Activated CD4-positive, alpha-beta memory T cell treated with anti-CD3 and anti-CD28 coated beads for 36 hours (primary cell): ENCODE results near the gene PHF13. TPM values are rescaled to one million over a fixed set of nuclear protein-coding genes. Genes with fewer than 3 reads are reported as not detected.
"Not testable (repeated sequence)": the region's sequence is repeated elsewhere in the genome, so short reads cannot be mapped to it uniquely, and the experiment has no call there.

Source experiments
- CTCF ChIA-PET: fragments of 350-600 bp; sonication (Branson Sonifier 250); formaldehyde crosslinking; loops from one replicate; lab custom pipeline; 2021; ENCODE audit warnings: antibody characterized with exemption, inconsistent platforms; lab: Charles Lee
- POLR2A ChIA-PET: fragments of 350-600 bp; sonication (Branson Sonifier 250); formaldehyde crosslinking; loops from one replicate; lab custom pipeline; 2021; ENCODE audit warnings: antibody characterized with exemption; lab: Charles Lee
- DNase-seq: peaks from one replicate; pipeline ENCODE4 v3.0.0-alpha.2; 2020
- H3K27ac Mint-ChIP-seq: one replicate; pipeline ENCODE4 v1.8.0; 2021; ENCODE audit warnings: mixed read lengths
- H3K27me3 Mint-ChIP-seq: one replicate; pipeline ENCODE4 v1.8.0; 2021; ENCODE audit warnings: mixed read lengths
- H3K36me3 Mint-ChIP-seq: one replicate; pipeline ENCODE4 v1.8.0; 2021; ENCODE audit warnings: mixed read lengths
- H3K4me1 Mint-ChIP-seq: one replicate; pipeline ENCODE4 v1.8.0; 2021; ENCODE audit warnings: low read depth, mixed read lengths
- H3K4me3 Mint-ChIP-seq: one replicate; pipeline ENCODE4 v1.8.0; 2021; ENCODE audit warnings: mild to moderate bottlenecking, mixed read lengths
- H3K9me3 Mint-ChIP-seq: one replicate; pipeline ENCODE4 v1.8.0; 2021; ENCODE audit warnings: mixed read lengths
- intact Hi-C: fragments of 100-400 bp; cut with micrococcal nuclease; formaldehyde crosslinking; loops from one replicate; pipeline ENCODE4 v1.15.1; 2023
- total RNA-seq, 2 experiments: library from RNA; stranded (reverse); gene quantifications; one replicate each; pipeline ENCODE4 v1.2.3, GENCODE V29; 2021

PHF13 gene
- total RNA-seq, 2 experiments from 2014 or later, result 16.8 to 16.9 TPM

DNA sequence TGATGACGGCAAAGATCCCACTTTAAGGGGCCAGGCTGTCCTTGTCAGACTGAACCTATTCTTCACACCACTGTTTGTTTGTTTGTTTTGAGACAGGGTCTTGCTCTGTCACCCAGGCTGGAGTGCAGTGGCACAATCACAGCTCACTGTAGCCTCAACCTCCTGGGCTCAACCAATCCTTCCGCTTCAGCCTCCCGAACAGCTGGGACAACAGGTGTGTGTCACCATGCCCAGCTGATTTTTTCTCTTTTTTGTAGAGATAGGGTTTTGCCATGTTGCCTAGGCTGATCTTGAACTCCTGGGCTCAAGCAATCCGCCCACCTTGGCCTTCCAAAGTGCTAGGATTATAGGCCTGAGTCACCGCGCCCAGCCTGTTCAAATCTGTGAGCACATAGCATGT, 23.2 kb downstream of the PHF13 start:
- CTCF ChIA-PET, result interaction anchor here (0.8 kb wide), 2 partner anchors 17 to 37 kb away, joined by 3 read pairs; no protein-coding TSS in a partner anchor
- intact Hi-C loops, H3K4me3 Mint-ChIP-seq, H3K4me1 Mint-ChIP-seq, DNase-seq, POLR2A ChIA-PET, H3K27me3 Mint-ChIP-seq, H3K27ac Mint-ChIP-seq, H3K9me3 Mint-ChIP-seq: not testable (repeated sequence)
- H3K36me3 Mint-ChIP-seq, result peaks cover 23% of the 10 kb centered on the region

DNA sequence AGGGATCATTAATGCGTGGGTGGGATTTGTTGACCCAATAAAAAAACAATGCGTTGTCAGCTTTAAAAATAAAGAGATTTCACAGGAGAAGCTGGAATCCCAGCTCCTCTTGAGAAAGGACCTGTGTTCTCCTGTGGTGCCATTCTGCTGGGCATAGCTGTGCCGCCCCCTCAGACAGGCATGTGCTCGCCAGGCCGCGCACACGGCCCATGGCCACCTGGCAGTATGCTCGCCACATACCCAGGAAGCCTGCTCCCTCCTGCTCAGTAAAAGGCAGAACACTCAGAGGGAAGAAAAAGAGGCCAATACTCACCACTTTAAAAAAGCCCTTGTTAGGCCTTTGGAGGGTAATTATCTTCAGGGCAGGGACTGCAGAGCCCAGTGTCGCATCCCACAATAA, 24.2 kb downstream of the PHF13 start:
- Mint-ChIP-seq H3K4me3 (no peak overlapping the region), H3K27ac (no peak overlapping the region), H3K9me3 (no peaks in the 10 kb centered on the region), H3K4me1 (no peaks in the 10 kb centered on the region), H3K27me3 (no peaks in the 10 kb centered on the region), H3K36me3 (peaks cover 30% of the 10 kb centered on the region)
- no peak for DNase-seq
- ChIA-PET CTCF (interaction anchor here (0.8 kb wide), 1 partner anchor 16 kb away, joined by 3 read pairs; no protein-coding TSS in a partner anchor), POLR2A (no interaction called here)
- intact Hi-C loops, result no loop called here

DNA sequence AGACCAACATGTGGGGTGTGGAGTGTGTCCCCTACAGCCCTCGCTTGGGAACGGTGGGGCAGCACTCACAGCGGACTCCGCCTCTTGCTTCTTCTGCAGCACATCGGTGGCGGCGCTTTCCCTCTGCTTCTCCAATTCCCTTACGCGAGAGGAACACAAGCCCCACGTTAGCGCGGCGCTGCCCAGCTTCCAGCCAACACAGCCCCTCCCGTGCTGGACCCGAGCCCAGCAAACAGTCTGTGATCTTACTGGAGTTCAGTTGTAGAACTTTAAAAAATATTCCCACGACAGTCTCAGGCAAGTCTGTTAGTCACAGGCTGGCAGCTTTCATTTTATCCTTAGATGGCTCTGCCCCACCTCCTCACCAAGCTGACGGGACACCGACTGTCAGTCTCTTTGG, 24.7 kb downstream of the PHF13 start:
- Mint-ChIP-seq H3K4me3 (no peak overlapping the region), H3K9me3 (no peaks in the 10 kb centered on the region), H3K4me1 (no peaks in the 10 kb centered on the region), H3K27ac (no peak overlapping the region), H3K36me3 (peaks cover 29% of the 10 kb centered on the region), H3K27me3 (no peaks in the 10 kb centered on the region)
- CTCF ChIA-PET, result no interaction called here
- POLR2A ChIA-PET, result no interaction called here
- no peak for DNase-seq
- intact Hi-C loops, result no loop called here

DNA sequence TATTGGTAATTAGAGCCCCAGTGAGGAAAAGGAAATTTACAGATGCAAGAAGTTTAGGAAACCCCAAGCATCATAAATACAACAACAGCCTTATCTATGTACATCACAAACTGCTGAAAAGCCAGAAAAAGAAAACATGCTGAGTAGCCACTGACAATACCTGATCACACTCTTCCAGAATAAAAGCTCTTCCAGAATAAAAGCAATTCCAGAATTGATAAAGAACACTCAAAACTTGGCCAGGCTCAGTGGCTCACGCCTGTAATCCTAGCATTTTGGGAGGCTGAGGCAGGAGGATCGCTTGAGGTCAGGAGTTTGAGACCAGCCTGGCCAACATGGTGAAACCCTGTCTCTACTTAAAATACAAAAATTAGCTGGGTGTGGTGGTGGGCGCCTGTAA, 27.3 kb downstream of the PHF13 start:
- DNase-seq, H3K4me3 Mint-ChIP-seq, H3K4me1 Mint-ChIP-seq, H3K9me3 Mint-ChIP-seq, H3K27me3 Mint-ChIP-seq, intact Hi-C loops, POLR2A ChIA-PET, H3K27ac Mint-ChIP-seq: not testable (repeated sequence)
- CTCF ChIA-PET, result interaction anchor here (0.8 kb wide), 1 partner anchor 152 kb away, joined by 3 read pairs; no protein-coding TSS in a partner anchor
- peaks cover 31% of the 10 kb centered on the region for H3K36me3 Mint-ChIP-seq

DNA sequence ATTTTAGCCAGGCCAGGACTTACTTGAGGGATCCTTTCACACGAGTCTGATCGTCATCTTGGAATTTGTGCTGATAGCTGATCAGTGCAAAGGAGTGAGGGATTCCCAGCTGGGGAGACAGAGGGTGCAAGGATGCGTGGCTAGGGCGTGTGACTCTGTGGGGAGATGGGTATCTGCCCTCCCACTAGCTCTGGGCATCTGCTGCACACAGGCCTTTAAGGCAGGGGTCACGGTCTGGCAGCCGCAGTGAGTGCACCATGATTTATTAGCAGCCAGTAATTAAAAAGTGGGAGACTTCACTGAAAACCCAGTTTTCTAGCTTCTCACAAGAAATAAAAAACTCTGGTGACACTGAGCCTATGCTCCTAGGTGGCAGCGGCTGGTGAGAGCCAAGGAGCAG, 31.5 kb downstream of the PHF13 start:
- Mint-ChIP-seq H3K27ac (no peak overlapping the region), H3K4me1 (no peaks in the 10 kb centered on the region), H3K27me3 (no peaks in the 10 kb centered on the region), H3K9me3 (no peaks in the 10 kb centered on the region), H3K36me3 (peaks cover 22% of the 10 kb centered on the region), H3K4me3 (no peak overlapping the region)
- ChIA-PET POLR2A (no interaction called here), CTCF (interaction anchor here (1.1 to 2.7 kb wide), 3 partner anchors 10 to 159 kb away, joined by 4 to 20 read pairs (median 13); partner anchors contain the start of genes NOL9 and TAS1R1)
- no peak for DNase-seq
- intact Hi-C loops, result loop anchor here (5.0 kb wide), 1 partner anchor 223 kb away; the partner anchor contains the start of gene ESPN

DNA sequence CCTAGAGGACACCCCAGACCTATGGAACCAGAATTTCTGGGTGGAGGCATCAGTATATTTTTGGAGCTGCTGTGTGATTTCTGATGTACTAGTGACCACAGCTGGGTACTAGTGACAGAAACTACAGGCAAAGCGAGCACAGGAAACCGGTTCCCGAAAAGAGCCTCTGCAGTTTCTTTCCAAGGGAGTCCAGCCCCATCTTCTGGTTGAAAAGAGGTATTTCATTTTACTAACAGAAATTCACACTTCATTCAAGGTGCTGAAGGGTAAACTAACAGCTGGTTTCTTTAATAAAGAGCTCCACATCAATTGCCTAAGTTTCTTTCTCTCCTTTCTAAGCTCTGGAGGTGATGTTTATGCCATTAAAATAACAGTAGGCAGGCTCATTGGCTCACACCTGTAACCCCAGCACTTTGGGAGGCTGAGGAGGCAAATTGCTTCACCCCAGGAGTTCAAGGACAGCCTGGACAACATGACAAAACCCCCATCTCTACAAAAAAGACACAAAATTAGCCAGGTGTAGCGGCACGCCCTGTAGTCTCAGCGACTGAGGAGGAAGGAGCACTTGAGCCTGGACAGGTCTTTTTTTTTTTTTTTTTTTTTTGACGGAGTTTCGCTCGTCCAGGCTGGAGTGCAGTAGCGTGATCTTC, 33.1 kb downstream of the PHF13 start:
- POLR2A ChIA-PET, result no interaction called here
- Mint-ChIP-seq H3K27ac (no peak overlapping the region), H3K4me1 (no peaks in the 10 kb centered on the region), H3K4me3 (no peak overlapping the region), H3K27me3 (no peaks in the 10 kb centered on the region), H3K36me3 (peaks cover 23% of the 10 kb centered on the region), H3K9me3 (no peaks in the 10 kb centered on the region)
- CTCF ChIA-PET, result interaction anchor here (0.6 to 2.7 kb wide), 10 partner anchors 12 to 446 kb away, joined by 3 to 20 read pairs (median 4); partner anchors contain the start of genes NOL9, PLEKHG5 and TAS1R1
- DNase-seq, result peak; percentile 34
- intact Hi-C loops, result loop anchor here (1.0 to 5.0 kb wide), 2 partner anchors 160 to 224 kb away; partner anchors contain the start of gene ESPN

DNA sequence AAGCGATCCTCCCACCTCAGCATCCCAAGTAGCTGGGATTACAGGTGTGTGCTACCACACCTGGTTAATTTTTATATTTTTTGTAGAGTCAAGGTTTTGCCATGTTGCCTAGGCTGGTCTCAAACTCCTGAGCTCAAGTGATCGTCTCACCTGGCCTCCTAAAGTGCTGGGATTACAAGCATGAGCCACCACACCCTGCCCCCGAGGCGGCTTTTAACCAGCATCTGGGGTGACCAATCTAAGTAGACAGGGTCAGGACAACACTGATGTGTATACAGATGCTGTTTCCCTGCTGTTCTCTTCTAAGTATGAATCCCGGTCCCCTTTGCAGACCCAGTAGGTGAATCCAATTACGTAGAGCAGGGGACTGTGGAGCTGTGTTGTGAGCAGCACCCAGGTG, 35.0 kb downstream of the PHF13 start:
- Mint-ChIP-seq H3K36me3 (peaks cover 18% of the 10 kb centered on the region), H3K4me3 (no peak overlapping the region), H3K4me1 (no peaks in the 10 kb centered on the region), H3K27me3 (no peaks in the 10 kb centered on the region), H3K9me3 (no peaks in the 10 kb centered on the region), H3K27ac (no peak overlapping the region)
- no peak for DNase-seq
- ChIA-PET CTCF (interaction anchor here (0.6 to 1.3 kb wide), 4 partner anchors 8 to 168 kb away, joined by 3 to 4 read pairs (median 3); no protein-coding TSS in a partner anchor), POLR2A (no interaction called here)
- intact Hi-C loops, result loop anchor here (5.0 kb wide), 1 partner anchor 226 kb away; the partner anchor contains the start of gene ESPN

DNA sequence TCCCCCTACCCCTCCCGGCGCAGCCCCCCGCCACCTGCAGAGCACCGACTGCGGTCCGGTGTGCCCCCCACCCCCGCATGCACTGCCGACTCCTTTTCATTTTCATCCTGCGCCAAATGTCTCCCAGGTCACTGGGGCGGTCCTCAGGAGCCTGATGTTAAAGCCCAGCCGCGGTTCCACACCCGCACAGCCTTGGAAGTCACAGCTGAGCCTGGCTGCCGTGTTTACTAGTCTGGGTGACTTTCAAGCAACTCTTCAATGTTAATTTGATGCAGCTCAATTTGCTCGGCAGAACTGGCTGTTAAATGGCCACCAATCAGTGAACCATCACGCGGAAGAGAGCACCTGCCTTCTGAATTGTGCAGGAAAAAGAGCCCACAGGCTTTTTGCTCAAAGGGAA, 38.4 kb downstream of the PHF13 start:
- Mint-ChIP-seq H3K27ac (no peak overlapping the region), H3K27me3 (no peaks in the 10 kb centered on the region), H3K9me3 (no peaks in the 10 kb centered on the region), H3K36me3 (peaks cover 6% of the 10 kb centered on the region), H3K4me3 (no peak overlapping the region), H3K4me1 (no peaks in the 10 kb centered on the region)
- intact Hi-C loops, result no loop called here
- no peak for DNase-seq
- POLR2A ChIA-PET, result no interaction called here
- CTCF ChIA-PET, result interaction anchor here (0.6 kb wide), 1 partner anchor 52 kb away, joined by 3 read pairs; no protein-coding TSS in a partner anchor

DNA sequence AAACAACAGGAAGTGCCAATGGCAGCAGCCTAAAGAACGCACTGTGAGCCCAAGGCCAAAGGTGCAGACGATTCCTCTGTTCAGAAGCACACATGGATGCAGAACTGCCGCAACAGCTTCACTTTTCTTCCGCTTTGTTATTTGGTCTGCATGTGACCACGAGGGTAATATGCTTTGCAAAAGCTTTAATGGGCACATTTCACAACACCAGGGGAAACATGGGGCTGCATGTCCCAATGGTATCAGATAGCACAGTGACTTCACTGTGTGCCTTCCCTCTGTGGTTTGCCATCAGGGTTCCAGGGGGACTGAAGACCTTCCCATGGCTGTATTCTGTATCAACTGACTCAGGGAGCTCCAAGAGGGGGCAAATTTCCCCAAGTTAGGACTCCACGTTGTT, 39.5 kb downstream of the PHF13 start:
- CTCF ChIA-PET, result no interaction called here

DNA sequence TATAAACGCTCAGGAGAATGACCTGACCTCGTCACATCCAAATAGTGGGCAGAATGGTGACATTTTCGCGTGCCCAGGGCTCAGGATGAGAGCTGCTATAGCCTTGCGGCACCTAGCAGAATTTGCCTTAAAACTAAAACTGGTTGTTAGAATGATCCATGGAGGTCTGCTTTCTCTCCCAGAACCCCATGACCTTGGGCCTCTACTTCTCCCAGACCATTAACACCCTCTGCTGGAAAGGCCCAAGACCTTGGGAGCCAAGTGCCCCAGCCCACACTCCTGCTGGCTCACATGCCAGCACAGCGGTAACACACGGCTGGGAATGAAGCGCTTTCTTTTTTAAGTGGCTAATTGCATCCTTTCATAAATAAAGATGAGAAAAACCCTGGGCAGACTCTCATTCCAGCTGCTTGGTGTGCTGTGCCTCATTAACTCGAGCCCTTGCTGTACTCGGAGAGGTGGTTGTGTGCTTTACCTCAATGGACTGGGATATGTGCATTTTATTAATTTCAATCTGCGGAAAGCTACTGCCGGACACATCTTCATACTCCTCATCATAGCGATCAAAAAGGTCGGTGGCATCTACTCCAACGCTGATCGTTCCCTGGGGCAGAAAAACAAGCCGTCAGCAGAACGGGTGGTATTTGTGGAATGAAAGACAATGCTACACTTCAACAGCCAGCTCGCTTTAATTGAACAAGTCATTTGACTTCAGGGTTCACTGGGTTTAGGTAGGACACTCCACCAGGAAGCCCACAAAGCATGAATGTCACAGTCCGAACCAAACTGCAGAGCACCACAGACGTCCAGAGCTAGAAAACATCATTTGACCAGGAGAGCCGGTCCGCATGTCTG, 40.1 kb downstream of the PHF13 start:
- ChIA-PET CTCF (interaction anchor here (0.7 to 1.5 kb wide), 2 partner anchors 16 to 48 kb away, joined by 3 read pairs; partner anchors contain the start of gene DNAJC11), POLR2A (no interaction called here)
- no peaks in the 10 kb centered on the region for H3K27me3 Mint-ChIP-seq

More for the DNA sequence above, 39.5 kb downstream of the PHF13 start:
- no peak overlapping the region for H3K4me3 Mint-ChIP-seq
- intact Hi-C loops, result no loop called here
- no peaks in the 10 kb centered on the region for H3K9me3 Mint-ChIP-seq
- no peak overlapping the region for H3K27ac Mint-ChIP-seq
- H3K36me3 Mint-ChIP-seq, result peaks cover 6% of the 10 kb centered on the region
- DNase-seq, result no peak
- no peaks in the 10 kb centered on the region for H3K4me1 Mint-ChIP-seq
- POLR2A ChIA-PET, result no interaction called here
- H3K27me3 Mint-ChIP-seq, result no peaks in the 10 kb centered on the region

DNA sequence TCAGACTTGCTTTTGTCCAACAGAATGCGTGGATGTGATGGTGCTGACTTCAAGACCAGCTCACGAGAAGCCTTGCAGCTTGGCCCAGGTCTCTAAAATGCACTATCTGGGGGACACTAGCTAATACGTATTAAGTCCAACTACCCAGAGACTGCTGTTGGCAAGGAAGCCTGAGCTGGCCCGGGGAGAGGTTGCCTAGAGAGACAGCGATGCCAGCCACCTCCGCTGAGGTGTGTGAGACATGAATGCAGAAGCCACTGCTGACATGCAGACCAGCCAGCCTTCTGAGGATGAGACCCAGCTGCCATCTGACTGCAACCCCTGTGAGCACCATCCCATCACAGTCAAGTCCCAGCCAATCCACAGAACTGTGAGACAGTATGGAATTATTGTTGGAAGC, 43.6 kb downstream of the PHF13 start:
- H3K27ac Mint-ChIP-seq, result no peak overlapping the region
- H3K9me3 Mint-ChIP-seq, result no peaks in the 10 kb centered on the region
- DNase-seq, result no peak
- peaks cover 5% of the 10 kb centered on the region for H3K36me3 Mint-ChIP-seq
- no peaks in the 10 kb centered on the region for H3K27me3 Mint-ChIP-seq
- CTCF ChIA-PET, result interaction anchor here (1.7 kb wide), 1 partner anchor 9 kb away, joined by 4 read pairs; no protein-coding TSS in a partner anchor
- intact Hi-C loops, result no loop called here
- no peak overlapping the region for H3K4me3 Mint-ChIP-seq
- POLR2A ChIA-PET, result no interaction called here
- H3K4me1 Mint-ChIP-seq, result no peaks in the 10 kb centered on the region

More for the DNA sequence above, 40.1 kb downstream of the PHF13 start:
- DNase-seq, result no peak
- no peak overlapping the region for H3K27ac Mint-ChIP-seq
- no peaks in the 10 kb centered on the region for H3K9me3 Mint-ChIP-seq
- intact Hi-C loops, result no loop called here
- peaks cover 6% of the 10 kb centered on the region for H3K36me3 Mint-ChIP-seq
- H3K4me3 Mint-ChIP-seq, result no peak overlapping the region
- H3K4me1 Mint-ChIP-seq, result no peaks in the 10 kb centered on the region
